Spleen (tissue), 11 donors: ENCODE data around the gene ECPAS. TPM values are rescaled to one million over a fixed set of nuclear protein-coding genes. Genes with fewer than 3 reads are reported as not detected.

Experiments used
- DNase-seq: peaks from one replicate; pipeline ENCODE4 v3.0.0-alpha.2; 2020
- H3K27ac ChIP-seq, 8 donors: fragments of 200-600 bp; sonication (generic) in 7 of 8; 1 replicate in 4 of 8; 2 replicates in 4 of 8; pipeline versions ENCODE4 v1.5.0 to v1.8.0; 2016 to 2021; ENCODE audit warnings: inconsistent platforms in 4 of 8, mild to moderate bottlenecking in 4 of 8, moderate library complexity in 1 of 8
- H3K27me3 ChIP-seq, 7 donors: fragments of 200-600 bp; sonication (generic) in 6 of 7; replicated peaks in 1 of 7; 1 replicate in 4 of 7; 2 replicates in 3 of 7; pipeline versions ENCODE4 v1.5.0 to v1.8.0; 2016 to 2021; ENCODE audit warnings: inconsistent platforms in 3 of 7, mild to moderate bottlenecking in 1 of 7
- H3K36me3 ChIP-seq, 6 donors: fragments of 200-600 bp; sonication (generic) in 5 of 6; 1 replicate in 4 of 6; 2 replicates in 2 of 6; pipeline versions ENCODE4 v1.5.0 to v1.8.0; 2016 to 2021; ENCODE audit warnings: inconsistent platforms in 2 of 6
- H3K4me1 ChIP-seq, 6 donors: fragments of 200-600 bp; sonication (generic) in 5 of 6; 1 replicate in 3 of 6; 2 replicates in 3 of 6; pipeline versions ENCODE4 v1.5.0 to v1.8.0; 2016 to 2021; ENCODE audit warnings: inconsistent platforms in 3 of 6
- H3K4me3 ChIP-seq, 8 donors: fragments of 200-600 bp; sonication (generic) in 7 of 8; 1 replicate in 4 of 8; 2 replicates in 4 of 8; pipeline versions ENCODE4 v1.5.0 to v1.8.0; 2016 to 2021; ENCODE audit warnings: inconsistent platforms in 4 of 8, mild to moderate bottlenecking in 4 of 8, moderate library complexity in 2 of 8
- H3K9me3 ChIP-seq, 8 donors: fragments of 200-600 bp; sonication (generic) in 7 of 8; 1 replicate in 4 of 8; 2 replicates in 4 of 8; pipeline versions ENCODE4 v1.5.0 to v1.8.0; 2016 to 2021; ENCODE audit warnings: inconsistent platforms in 4 of 8
- POLR2A ChIP-seq, 3 donors: fragments of 450-650 bp; IDR thresholded peaks; one replicate each; pipeline ENCODE4 v1.5.1; 2017; ENCODE audit warnings: antibody characterized with exemption in 3 of 3, mild to moderate bottlenecking in 1 of 3
- POLR2AphosphoS5 ChIP-seq, 3 donors: sonication (generic); formaldehyde crosslinking; IDR thresholded peaks; one replicate each; pipeline ENCODE4 v1.5.1; 2017; ENCODE audit warnings: antibody characterized with exemption in 3 of 3
- WGBS, 5 donors: extraction: QIAGEN DNeasy Blood & Tissue Kit in 3 of 5; methylation state at CpG; one replicate each; pipeline versions ENCODE4 v1.1.5 to v1.1.7; 2013 to 2018; 5-methylcytosine and 5-hydroxymethylcytosine counted together
- intact Hi-C: fragments of 100-400 bp; cut with DNase I; formaldehyde crosslinking; loops from one replicate; pipeline ENCODE4 v1.15.0; 2023; ENCODE audit warnings: low total_unique reads
- polyA plus RNA-seq, 3 donors: library from polyadenylated mRNA; stranded (reverse); fragments of 200-250 nt; gene quantifications; one replicate each; pipeline ENCODE4 v1.2.1, GENCODE V29; 2013
- total RNA-seq, 7 donors: library from RNA; depleted of rRNA in 3 of 7; stranded (reverse); fragments of >200 nt in 3 of 7; fragmentation: NEBNext Ultra II Directional in 4 of 7; extraction: Animal tissue kit (Norgen Biotek cat#: 25700) in 4 of 7; gene quantifications; one replicate each; pipeline versions ENCODE4 v1.1.0 to v1.2.1, GENCODE V29; 2016 to 2021
- TF ChIP-seq, protein P1 (sequence below), 11 experiments: fragments of 200-600 bp in 7 of 11; fragments of 450-650 bp in 4 of 11; sonication (generic) in 4 of 11; IDR thresholded peaks in 8 of 11; conservative IDR thresholded peaks in 3 of 11; 1 replicate in 7 of 11; 2 replicates in 4 of 11; pipeline versions ENCODE4 v1.4.0 to v1.8.0; 2016 to 2021; ENCODE audit warnings: antibody characterized with exemption in 11 of 11, inconsistent platforms in 4 of 11, mild to moderate bottlenecking in 1 of 11
- donor health status: healthy with polysubstance abuse.
- donor health status: DM: no; HTN: no; CAD: no; lungs with moderate emphysema.
- donor health status: DM: no; HTN: no; CAD: no.
- donor health status: Bipolar disorder and iron deficiency.
- donor health status: healthy.
- donor health status: DM: no; HTN: no; CAD: no.
- donor health status: DM: yes; HTN: yes; CAD: no.

ECPAS gene
- total and polyA plus RNA-seq, 10 donors, result 7.5 to 71.2 (median 56.2) TPM

DNA sequence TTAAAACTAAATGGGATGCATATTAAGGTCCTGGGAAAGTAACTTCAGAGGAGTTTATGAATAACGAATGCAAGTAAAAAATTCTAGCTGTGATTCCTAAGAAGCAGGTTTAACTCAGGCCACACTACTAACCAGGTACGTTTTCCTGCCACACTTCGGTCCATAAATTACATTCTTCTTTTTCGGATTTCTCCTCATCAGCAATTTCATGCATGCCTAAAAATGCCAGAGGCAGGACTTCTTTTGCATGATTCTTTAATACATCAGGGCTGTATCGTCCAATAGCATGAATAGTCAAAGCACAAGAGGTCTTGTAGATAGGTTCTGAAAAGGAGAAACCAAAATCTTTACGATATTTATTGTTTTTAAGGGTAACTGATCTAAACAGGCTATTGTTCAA lies 111.9 kb downstream of the ECPAS start:
- TF ChIP-seq POLR2AphosphoS5 (IDR thresholded peaks at IDR 0.05) (no peak), POLR2A (IDR thresholded peaks at IDR 0.05) (no peak)
- TF ChIP-seq, protein P1, sequence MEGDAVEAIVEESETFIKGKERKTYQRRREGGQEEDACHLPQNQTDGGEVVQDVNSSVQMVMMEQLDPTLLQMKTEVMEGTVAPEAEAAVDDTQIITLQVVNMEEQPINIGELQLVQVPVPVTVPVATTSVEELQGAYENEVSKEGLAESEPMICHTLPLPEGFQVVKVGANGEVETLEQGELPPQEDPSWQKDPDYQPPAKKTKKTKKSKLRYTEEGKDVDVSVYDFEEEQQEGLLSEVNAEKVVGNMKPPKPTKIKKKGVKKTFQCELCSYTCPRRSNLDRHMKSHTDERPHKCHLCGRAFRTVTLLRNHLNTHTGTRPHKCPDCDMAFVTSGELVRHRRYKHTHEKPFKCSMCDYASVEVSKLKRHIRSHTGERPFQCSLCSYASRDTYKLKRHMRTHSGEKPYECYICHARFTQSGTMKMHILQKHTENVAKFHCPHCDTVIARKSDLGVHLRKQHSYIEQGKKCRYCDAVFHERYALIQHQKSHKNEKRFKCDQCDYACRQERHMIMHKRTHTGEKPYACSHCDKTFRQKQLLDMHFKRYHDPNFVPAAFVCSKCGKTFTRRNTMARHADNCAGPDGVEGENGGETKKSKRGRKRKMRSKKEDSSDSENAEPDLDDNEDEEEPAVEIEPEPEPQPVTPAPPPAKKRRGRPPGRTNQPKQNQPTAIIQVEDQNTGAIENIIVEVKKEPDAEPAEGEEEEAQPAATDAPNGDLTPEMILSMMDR (IDR thresholded peaks at IDR 0.05 in 8 of 11, conservative IDR thresholded peaks at IDR 0.05 in 3 of 11), result no peak
- WGBS, 5 donors, result 94 to 97% (median 97%) methylated on average over 6 of the region's 6 CpGs
- Histone ChIP-seq H3K27me3 (no peaks in the 10 kb centered on the region), H3K9me3 (no peaks in the 10 kb centered on the region), H3K36me3 (peaks cover 7 to 100% (median 74%) of the 10 kb centered on the region in 6 donors), H3K27ac (no peak overlapping the region), H3K4me3 (no peak overlapping the region), H3K4me1 (no peaks in the 10 kb centered on the region)
- intact Hi-C loops, result no loop called here
- DNase-seq, result no peak

DNA sequence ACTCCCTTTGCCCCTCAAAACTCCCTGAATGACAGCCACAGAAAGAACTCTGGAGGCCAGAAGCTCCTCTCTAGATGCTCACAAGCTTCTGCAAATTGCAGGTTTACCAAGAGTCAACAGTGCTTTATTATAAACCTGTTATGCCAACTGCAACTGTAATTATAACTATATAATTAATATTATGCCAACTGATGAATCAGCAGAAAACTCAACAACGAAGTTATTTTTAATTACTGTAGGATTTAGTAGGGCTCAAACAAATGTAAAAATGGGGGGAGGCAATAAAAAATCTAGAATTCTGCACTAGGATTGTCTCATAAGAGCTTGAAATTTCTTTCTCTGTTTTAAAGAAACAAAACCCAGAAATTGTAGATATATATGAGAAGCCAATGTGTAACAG lies 117.2 kb downstream of the ECPAS start:
- no peak for TF ChIP-seq POLR2AphosphoS5 (IDR thresholded peaks at IDR 0.05)
- TF ChIP-seq, protein P1 (IDR thresholded peaks at IDR 0.05 in 8 of 11, conservative IDR thresholded peaks at IDR 0.05 in 3 of 11), result no peak
- no peak for TF ChIP-seq POLR2A (IDR thresholded peaks at IDR 0.05)
- Histone ChIP-seq H3K4me1 (no peaks in the 10 kb centered on the region), H3K4me3 (no peak overlapping the region), H3K27ac (no peak overlapping the region), H3K9me3 (no peaks in the 10 kb centered on the region), H3K36me3 (peaks cover 9 to 100% (median 90%) of the 10 kb centered on the region in 6 donors), H3K27me3 (no peaks in the 10 kb centered on the region)
- 96 to 100% (median 97%) methylated on average over 1 of the region's 1 CpG for WGBS, 5 donors
- DNase-seq, result no peak
- intact Hi-C loops, result no loop called here

DNA sequence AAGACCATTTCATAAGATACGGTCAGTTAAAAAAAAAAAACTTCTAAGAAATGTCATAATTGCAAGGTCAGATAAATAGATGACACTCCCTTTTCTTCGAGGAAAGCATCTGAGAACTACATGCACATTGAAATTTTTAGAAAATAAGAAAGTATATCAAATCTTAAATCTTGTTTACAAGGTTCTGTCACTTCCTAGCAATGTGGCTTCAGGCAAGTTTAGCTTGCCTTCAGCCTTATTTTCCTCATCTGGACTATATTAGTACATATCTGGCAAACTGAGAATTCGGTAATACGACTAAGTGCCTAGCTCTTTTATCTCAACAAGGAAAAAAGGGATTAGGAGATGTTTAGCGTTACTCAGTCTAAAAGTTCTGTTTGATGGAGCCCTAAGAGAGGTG lies 121.7 kb downstream of the ECPAS start:
- Histone ChIP-seq H3K9me3 (no peaks in the 10 kb centered on the region), H3K4me3 (no peak overlapping the region), H3K4me1 (no peaks in the 10 kb centered on the region), H3K27ac (no peak overlapping the region), H3K36me3 (peaks cover 2 to 87% (median 55%) of the 10 kb centered on the region in 6 donors), H3K27me3 (no peaks in the 10 kb centered on the region)
- intact Hi-C loops, result no loop called here
- 87 to 94% (median 93%) methylated on average over 5 of the region's 5 CpGs for WGBS, 5 donors
- TF ChIP-seq POLR2AphosphoS5 (IDR thresholded peaks at IDR 0.05) (no peak), POLR2A (IDR thresholded peaks at IDR 0.05) (no peak)
- TF ChIP-seq, protein P1 (IDR thresholded peaks at IDR 0.05 in 8 of 11, conservative IDR thresholded peaks at IDR 0.05 in 3 of 11), result no peak
- DNase-seq, result no peak

DNA sequence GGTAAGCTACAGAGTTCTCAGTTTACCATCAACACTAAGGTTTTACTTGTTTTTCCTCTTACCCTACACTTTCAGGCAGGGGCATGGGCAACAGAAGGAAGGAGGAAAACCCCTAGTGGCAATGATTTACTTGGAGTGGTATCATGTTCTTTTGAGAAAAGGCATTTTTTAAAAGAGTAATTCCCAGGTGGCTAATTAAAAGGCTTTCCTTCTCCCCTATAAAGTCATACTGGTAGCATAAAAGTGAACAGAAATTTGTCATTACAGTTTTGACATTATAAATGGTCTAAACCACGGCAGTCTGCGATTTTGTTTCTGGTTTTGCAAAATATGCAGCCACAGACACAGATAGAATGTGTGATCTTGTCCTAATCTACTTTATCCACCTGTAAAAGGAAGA lies 123.3 kb downstream of the ECPAS start:
- Histone ChIP-seq H3K36me3 (peaks cover 2 to 71% (median 40%) of the 10 kb centered on the region in 6 donors), H3K27ac (no peak overlapping the region), H3K9me3 (no peaks in the 10 kb centered on the region), H3K4me3 (no peak overlapping the region), H3K4me1 (no peaks in the 10 kb centered on the region), H3K27me3 (no peaks in the 10 kb centered on the region)
- intact Hi-C loops, result no loop called here
- DNase-seq, result no peak
- 77 to 93% (median 83%) methylated on average over 2 of the region's 2 CpGs for WGBS, 5 donors
- TF ChIP-seq POLR2A (IDR thresholded peaks at IDR 0.05) (no peak), POLR2AphosphoS5 (IDR thresholded peaks at IDR 0.05) (no peak)
- TF ChIP-seq, protein P1 (IDR thresholded peaks at IDR 0.05 in 8 of 11, conservative IDR thresholded peaks at IDR 0.05 in 3 of 11), result no peak
